NCI-H146 (cell line): ENCODE data around the gene SYNGAP1.
"Not testable (repeated sequence)": the region's sequence is repeated elsewhere in the genome, so short reads cannot be mapped to it uniquely, and the experiment has no call there.

Experiments
- DNase-seq: peaks from one replicate; lab custom pipeline; 2025; lab: John Stamatoyannopoulos, UW

SYNGAP1 gene

DNA sequence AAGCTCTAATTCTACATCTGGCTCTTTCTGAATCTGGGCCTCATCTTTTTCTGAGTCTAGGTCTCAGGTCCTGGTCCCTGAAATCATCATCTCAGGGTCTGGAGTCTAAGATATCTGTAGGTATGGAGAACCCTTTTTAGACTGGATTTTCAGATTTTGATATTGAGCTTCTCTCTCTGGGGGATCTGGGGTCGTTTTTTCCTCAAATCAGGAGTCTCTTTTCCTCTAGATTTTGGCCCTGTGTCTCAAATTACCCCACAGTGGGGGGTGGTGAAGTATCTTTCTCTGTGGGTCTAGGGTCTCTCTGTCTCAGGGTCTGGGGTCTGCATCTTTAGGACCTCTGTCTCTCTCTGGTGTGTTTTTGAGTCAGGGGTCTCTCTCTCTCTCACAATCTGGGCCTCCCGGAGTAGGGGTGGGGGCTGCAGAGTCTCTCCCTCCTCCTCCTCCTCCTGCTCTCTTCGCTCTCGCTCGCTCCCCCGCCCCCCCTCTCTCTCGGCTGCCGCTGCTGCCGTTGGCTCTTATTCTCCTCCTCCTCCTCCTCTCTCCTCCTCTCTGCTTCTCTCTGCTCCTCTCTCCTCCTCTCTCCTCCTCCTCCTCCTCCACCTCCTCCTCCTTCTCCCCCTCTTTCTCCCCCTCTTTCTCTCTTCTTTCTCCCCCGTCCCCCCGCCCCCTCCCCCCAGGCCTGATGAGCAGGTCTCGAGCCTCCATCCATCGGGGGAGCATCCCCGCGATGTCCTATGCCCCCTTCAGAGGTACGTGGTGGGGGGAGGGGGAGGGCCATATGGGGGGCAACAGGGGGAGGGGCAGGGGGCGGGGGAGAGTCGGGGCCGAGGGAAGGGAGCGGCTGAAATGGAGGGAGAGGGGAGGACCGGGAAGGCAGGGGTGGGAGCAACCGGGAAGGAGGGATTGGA is at the start of gene SYNGAP1:
SYNGAP1 (plus strand) TSS at position 486 of the 911 bp plus-strand sequence; CDS start at position 686, 200 bp downstream.
- peak; percentile 58 for DNase-seq

DNA sequence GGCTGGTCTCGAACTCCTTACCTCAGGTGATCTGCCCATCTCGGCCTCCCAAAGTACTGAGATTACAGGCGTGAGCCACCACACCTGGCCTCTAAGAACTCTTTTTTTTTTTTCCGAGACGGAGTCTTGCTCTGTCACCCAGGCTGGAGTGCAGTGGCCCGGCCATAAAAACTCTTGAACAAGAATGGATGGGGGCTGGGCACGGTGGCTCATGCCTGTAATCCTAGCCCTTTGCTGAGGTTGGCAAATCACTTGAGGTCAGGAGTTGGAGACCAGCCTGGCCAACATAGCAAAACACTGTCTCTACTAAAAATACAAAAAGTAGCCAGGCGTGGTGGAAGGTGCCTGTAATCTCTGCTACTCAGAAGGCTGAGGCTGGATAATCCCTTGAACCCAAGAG is 48.0 kb upstream of the SYNGAP1 start:
- not testable (repeated sequence) for DNase-seq

DNA sequence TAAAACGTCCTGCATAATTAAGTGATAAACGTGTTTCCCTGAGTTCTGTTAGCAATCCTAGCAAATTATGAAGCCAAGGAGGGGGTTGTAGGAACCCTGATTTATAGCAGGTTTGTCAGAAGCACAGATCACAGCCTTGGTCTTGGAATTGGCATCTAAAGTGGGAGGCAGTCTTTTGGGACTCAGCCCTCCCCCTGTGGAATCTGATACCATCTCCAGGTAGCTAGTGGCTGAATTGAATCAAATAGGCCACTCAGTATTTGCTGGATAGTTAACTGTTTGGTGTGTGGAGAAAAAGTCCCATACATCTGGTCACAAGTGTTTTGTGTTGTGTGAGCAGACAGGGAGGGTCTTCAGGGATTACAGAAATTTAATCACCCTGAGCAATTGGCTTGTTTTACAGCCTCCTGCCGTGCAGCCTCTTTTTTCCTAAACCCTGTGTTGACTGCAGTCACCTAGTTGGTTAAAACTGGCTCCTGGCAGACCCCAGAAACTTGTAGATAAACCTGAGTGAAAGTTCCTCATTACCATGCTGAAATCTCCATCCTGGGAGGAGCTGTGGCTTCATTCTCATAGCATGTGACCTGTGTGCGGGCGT is 47.2 kb upstream of the SYNGAP1 start:
- DNase-seq, result no peak

DNA sequence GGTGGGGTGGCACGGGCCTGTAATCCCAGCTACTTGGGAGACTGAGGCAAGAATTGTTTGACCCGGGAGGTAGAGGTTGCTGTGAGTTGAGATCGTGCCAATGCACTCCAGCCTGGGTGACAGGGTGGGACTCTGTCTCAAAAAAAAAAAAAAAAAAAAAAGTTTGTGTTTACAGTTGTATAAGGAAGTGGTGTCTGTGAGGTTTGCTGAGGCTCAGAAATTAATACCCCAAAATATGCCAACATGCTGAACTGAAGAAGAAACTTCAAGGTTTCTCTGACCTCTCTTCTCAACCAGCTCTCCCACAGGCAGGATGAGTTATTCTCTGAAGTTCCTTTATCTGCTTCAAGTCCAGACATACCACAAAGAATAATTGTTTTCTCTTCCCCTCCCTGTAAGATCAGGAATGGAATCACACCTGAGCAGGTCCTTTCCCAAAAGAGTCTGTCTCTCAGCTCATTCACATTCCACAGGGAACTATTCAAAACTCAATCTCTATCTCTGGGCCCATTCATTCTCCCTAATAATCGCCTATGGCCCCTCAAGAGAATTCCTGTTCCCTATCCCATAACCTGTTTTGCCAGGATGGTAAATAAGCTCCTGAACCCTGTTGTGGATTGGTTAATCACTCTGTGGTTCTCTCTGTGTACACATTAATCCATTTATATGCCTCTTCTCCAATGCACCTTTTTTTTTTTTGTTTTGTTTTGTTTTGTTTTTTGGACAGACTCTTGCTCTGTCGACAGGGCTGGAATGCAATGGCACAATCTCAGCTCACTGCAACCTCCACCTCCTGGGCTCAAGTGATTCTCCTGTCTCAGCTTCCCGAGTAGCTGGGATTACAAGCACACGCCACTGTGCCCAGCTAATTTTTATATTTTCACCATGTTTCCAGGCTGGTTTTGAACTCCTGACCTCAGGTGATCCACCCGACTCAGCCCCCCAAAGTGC is 45.6 kb upstream of the SYNGAP1 start:
- no peak for DNase-seq

- DNase-seq, result no peak
Measured at GRCh38 chr6:33375143-33375671, 44.7 kb upstream of the SYNGAP1 start.

- no peak for DNase-seq
Measured at GRCh38 chr6:33377171-33377570, 42.7 kb upstream of the SYNGAP1 start.

- not testable (repeated sequence) for DNase-seq
Measured at GRCh38 chr6:33379184-33379583, 40.7 kb upstream of the SYNGAP1 start.

DNA sequence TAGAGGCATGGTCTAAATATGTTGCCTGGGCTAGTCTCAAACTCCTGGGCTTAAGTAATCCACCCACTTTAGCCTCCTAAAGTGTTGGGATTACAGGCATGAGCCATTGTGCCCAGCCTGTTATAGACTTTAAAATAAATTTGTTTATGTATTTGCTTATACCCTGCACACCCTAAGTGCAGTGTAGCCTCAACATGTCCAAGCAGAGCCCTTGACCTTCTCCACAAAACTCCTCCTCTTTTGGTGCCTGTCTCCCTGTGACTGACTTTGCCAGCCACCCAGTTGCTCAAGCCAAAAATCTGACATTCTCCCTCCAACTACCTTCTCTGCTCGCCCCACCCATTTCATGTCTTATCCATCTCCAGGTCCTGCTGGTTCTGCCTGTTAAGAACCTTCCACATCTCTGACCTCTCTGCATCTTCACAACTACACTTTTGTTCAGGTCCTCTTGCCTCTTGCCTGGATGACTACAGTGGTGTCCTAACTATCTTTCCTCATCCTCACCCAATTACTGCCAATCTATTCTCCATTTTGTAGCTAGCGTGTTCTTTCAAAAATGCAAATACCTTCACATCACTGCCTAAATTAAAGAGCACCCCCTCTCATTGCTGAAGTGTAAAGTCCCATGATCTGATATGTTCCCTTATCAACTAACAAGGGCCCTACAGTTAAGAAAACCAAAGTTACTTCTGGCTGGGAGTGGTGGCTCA is 39.4 kb upstream of the SYNGAP1 start:
- DNase-seq, result no peak

DNA sequence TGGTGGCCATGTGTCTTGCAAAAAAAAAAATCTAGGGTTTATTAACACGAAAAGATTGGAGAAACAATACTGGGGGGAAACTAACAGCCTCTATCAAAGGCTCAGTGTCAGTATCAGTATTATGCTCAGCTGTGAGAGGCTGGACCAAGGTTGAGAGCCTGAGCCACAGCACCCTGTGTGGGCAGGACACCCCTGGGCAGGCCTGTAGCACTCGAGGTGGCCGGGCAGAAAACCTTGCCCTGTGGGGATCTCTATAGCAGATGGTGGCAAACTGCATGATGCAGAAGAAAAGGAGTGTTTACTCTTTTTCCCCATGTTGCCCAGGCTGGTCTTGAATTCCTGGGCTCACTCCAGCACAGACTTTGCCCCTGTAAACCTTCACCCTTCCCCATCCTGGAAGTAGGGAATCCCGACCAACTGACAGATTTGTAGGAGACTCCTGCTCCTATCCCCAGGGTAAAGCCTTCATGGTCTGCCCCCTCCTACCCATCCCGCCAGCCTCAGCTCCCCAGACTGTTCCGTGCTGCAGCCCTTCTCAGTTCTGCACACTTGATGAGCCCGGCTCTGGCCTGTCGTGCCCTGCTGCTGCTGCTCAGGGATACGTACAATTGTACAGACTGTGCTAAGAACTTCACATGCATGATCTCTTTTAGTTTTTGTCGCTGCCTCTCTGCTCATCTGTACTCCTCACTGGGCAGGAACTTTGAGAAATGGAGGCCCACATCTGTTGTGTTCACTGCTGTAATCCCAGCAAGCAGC is 36.3 kb upstream of the SYNGAP1 start:
- no peak for DNase-seq

DNA sequence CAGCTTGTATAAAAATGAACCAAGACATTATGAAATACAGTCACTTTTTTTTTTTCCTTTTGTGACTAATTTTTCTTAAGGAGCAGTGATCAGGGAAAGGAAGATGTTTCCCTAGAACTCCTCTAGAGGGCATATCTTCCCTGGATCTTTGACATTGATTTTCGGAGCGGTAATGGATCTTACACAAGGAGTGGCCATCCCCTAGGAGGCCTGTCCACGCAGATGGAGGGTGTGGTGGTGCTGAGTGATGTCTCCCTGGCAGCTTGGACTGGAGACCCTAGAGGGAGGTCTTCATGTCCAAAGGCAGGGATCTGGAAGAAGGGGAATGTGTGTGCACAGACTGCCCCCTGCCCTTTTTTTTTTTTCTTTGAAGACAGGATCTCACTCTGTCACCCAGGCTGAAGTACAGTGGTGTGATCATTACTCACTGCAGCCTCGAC is 35.3 kb upstream of the SYNGAP1 start:
- DNase-seq, result no peak

DNA sequence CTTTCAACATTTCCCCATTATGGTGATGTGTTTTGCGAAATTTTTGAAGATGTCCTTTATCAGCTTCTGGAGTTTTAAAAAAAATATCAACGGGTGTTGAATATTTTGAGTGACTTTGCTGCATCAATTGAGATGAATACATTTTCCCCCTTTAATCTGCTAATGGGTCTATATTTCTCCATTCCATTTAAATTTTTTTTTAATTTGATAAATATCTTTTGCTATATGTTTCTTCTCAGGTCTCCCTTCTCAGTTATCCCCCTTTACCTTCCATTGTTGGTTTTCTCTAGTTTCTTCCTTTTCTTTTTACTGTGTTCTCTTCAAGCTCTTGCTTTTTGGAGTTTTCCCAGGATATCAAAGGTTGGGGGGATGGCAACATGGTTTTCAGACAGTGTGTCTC is 29.7 kb upstream of the SYNGAP1 start:
- no peak for DNase-seq

GRCh38 chr6:33390767-33391277 is 29.0 kb upstream of the SYNGAP1 start:
- no peak for DNase-seq

DNA sequence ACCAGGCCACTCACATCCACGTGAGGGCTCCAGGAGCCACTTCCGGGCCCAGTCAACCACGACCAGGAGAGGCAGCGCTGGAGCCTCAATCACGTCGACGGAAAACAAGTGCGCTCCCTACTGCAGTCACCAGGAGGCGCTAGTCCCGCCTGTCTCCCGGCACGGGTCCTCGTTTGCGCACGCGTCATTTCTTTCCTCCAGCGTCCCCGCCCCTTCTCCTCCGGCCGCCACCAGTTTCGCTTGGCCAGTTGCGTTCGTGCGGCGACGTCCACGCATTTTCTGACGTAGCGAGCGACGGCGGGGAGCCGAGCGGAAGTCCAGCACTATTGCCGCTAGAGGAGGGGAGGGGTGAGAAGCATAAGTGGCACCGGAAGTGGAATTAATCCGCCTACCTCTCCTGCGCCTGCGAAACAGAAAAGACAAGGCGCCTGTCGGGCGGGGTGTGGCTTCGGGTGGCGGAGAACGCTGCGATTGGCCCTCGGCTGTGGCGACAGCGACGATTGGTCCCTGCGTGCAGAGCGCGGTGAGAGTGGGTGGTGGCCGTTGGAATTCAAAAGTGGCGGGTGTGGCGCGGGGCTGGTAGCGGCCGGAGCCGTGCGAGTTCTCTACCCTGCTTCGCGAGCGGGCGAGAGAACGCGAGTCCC is 28.5 kb upstream of the SYNGAP1 start, which contains the start of gene KIFC1:
KIFC1 (plus strand) TSS at position 546 of the 644 bp plus-strand sequence. CDS start 163 bp downstream, outside the sequence.
- DNase-seq, result peak; percentile 99

- DNase-seq, result peak; percentile 45
Measured at GRCh38 chr6:33391922-33392594, 27.8 kb upstream of the SYNGAP1 start.

GRCh38 chr6:33392595-33392948 is 27.3 kb upstream of the SYNGAP1 start:
- DNase-seq, result no peak

DNA sequence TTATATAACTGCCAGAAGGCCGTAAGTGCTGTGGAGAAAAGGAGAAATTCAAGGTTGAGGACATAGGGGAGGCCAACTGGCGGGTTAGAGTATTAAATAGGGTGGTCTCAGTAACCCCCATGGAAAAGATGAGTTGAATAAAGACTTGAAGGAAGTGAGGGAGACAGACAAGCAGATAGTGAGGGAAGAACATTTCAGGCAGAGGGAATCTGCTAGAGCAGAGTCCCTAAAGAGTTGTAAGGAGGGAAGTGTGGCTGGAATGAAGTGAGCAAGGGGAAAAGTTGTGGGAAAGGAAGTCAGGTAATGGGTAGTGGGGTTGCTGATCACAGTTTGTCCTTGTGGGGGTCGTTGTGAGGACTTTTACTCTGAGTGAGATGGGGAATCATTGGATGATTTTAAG is 26.9 kb upstream of the SYNGAP1 start:
- DNase-seq, result no peak

DNA sequence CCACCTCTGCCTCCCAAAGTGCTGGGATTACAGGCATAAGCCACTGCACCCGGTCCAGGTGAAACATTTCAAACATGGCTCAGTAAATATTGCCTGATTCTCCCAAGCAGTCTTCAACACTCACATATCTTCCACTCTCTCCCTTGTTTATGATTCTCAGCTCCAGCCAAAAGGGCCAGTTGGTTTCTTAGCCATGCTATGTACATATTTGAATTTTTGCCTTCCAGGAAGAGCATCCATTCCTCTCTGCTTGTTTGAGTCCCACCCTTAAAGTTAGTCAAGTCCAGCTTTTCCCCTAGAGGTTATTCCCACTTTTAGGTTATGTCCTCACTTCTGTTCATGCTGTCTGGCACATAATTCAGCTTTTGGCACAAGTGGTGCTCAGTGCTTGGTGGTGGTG is 22.3 kb upstream of the SYNGAP1 start:
- no peak for DNase-seq

DNA sequence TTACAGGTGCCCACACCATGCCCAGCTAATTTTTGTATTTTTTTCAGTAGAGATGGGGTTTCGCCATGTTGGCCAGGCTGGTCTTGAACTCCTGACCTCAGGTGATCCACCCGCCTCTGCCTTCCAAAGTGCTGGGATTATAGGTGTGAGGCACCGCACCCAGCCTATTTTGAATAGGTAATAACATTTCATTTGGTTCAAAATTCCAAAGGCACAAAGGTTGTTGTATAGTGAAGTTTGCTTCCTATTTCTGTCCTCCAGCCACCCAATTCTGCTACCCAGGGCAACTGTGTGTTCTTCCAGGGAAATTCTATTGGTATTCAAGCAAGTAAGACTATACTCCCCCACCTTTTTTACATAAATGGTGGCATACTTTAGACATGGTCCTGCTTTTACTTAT is 21.3 kb upstream of the SYNGAP1 start:
- DNase-seq, result not testable (repeated sequence)

DNA sequence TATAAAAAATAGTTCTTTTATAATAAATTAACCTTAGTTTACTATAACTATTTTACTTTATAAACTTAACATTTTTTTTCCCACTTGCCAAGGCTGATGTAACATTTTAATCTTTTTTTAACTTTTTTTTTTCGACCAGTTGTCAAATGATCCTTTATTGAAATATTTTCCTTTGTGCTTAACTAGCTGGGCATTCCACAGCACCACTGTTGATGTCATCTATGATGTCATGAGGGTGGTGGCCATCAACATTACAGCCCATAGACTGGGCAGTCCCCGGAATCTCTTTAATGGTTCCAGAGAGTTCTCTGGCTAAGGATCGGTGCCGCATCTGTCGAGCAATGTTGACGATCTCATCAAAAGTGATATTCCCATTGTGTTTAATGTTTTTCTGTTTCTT is 20.0 kb upstream of the SYNGAP1 start:
- DNase-seq, result not testable (repeated sequence)
